HG03280 (cell line): Measurements from ENCODE around the gene CD82.

Experiments
- ATAC-seq: cut with Tn5 transposase; IDR thresholded peaks from one replicate; pipeline ENCODE4 v1.9.1; 2021; ENCODE audit warnings: mild to moderate bottlenecking, moderate library complexity; ENCODE audit not compliant: unreplicated experiment

CD82 gene

DNA sequence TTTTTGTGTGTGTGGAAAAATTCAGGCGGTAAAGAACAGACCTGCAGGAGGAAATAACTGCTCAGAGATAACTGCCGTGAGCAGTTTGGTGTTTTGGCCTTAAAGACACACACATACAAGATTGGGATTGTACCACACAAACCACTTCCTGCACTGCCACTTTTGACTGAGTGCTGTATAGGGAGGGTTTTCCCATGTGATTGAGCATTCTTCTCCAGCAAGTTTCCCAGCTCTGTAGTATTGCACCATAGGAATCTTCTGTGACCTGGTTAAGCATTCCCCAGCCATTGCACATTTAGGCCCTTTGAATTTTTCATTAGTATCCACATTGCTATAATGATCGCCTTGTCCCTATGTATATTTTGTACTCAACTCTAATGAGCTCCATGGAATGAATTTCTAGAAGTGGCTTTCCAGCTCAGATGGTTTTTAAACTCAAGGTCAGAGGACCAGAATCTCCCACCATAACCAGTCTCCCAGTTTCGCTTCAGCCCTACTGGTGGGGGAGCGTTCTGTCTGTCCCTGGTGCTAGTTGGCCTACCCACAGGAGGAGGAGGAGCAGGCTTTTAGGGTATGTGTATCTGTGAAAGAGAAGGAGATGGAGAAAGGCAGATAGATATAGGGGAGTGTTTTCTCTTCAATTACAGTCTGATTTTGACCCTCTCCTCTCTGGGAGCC is 9.3 kb downstream of the CD82 start:
- ATAC-seq, result no peak

DNA sequence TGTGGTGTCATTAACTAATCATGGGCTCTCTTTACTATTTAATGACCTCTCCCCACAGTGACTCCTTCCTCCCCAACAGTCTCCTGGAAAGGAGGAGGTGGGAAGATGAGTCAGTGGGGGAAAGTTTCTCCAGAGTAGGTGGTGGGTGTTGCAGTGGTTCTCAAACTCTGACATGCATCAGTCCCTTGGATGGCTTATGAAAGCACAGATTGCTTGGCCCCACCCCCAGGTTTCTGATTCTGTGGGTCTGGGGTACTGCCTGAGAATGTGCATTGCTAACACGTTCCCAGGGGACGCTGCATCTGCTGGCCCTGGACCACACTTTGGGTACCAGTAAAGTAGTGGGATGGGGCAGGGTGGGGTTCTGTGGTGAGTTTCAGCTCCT is 9.8 kb downstream of the CD82 start:
- ATAC-seq, result no peak

DNA sequence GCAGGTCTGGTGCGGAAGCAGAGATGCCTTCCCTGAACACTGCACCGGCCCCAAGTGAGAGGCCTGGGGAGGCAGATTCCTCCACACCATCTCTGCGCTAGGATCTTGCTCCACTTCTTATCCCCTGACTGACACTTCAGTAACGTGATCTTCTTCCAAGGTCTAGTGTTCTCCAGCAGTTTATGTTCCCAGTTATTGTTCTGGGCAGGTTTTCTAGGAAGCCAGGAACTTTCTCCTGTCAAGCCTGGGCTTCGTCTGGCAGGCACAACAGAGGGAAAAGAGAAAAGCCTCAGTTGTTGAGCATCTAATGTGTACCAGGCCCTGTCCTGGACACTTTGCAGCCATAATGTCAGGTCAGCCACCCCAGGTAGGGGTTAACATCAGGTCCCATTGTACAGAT is 10.5 kb downstream of the CD82 start:
- ATAC-seq, result no peak

DNA sequence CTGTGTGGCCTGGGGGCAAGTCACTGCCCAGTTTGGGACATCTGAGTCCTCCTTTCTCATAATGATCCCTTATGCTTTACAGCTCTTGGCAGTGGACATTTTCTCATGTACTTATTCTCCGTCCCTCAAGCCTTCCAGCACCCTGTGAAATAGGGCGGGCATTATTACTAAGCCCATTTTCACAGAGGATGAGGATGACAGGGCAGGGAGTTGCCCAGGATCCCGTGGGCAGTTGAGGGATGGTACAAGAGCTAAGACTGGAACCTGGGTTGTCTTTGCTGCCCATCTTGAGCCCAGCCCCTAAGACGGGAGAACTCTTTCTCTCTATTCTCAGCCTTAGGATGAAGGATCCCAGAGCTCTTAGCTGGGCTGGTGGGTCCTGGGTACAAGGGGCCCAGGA is 11.2 kb downstream of the CD82 start:
- ATAC-seq, result no peak

DNA sequence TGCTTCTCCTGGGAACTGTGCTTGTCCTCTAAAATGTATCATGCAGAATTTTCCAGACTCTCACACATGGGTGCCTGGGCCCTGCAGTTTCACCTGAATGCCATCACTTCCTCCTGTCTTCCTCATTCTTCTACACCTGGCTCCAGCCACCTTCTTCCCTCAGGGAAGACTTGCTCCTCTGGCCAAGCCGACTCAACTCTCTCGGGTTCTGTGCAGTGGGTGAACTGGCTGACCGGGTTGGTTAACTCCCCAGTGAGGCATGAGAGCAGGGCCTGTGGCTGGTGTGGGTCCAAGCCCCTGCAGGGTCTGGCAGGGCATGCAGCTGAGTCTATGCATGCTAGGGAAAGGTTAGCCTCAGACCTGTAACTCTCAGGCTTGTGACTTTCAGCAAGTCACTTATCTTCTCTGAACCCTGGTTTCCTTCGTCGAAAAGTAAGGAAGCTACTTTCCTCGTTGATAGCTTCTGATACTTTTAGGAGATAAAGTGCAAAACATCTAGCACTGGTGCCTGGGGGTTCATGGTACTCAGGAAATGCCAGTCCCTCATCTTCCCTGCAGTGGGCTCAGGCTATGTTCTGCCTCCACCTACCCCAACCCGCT is 11.9 kb downstream of the CD82 start:
- no peak for ATAC-seq

DNA sequence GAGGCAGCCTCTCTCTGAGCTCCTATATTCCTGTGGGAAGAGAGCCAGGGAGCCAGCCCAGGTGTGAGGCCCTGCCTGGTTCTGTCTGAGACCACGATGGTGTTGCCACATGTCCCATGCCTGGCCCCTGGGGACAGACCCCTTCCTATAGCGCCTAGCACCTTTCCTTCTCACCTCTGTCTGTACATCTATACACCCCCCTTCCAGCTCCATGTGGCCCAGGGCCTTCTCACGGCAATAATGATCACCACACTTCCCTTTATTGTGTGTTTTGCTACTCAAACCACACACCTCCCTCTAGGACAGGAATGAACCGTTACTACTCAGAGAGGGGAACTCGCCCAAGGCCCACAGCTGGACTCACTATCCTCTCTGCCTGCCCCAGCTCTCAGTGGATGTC is 12.8 kb downstream of the CD82 start:
- no peak for ATAC-seq

DNA sequence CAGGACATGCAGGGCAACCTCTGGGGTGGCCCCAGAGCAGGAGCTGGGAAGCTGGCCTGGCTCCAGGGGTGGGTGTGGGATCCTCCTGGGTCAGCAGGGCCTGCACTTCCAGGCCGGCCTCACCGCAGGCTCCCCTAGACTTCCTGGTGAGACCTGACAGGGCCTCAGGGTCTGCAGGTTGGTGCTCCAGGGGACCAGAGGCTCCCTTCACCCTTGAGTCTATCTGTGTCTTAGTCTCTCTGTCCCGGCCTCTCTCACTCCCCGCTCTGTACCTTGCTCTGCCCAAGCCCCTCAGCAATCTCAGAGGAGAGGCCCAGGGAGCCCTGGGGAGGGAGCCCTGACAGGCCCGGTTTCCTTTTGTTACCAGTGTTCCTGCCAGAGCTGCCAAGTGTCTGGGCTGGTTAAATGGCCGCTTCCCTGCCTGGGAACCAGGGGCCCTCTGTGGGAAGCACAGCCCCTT is 13.9 kb downstream of the CD82 start:
- no peak for ATAC-seq

DNA sequence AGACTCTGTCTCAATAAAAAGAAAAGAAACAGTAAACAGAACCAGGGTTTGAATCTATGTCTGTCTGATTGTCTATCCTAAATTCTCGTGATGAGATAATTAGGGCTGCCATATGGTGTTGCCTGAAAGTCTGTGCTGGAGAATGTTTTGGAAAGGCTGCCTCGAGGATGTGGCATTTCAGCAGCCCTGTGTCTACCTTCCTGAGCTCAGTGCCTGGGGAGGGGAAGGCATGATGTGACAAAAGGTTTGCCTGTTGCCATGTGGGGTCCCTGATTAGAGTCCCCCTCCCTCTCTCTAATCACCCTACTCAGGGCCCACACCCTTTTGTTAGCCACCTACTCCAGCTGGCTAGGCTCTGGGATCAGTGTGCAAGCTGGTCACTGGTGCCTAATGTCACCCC is 15.2 kb downstream of the CD82 start:
- no peak for ATAC-seq

DNA sequence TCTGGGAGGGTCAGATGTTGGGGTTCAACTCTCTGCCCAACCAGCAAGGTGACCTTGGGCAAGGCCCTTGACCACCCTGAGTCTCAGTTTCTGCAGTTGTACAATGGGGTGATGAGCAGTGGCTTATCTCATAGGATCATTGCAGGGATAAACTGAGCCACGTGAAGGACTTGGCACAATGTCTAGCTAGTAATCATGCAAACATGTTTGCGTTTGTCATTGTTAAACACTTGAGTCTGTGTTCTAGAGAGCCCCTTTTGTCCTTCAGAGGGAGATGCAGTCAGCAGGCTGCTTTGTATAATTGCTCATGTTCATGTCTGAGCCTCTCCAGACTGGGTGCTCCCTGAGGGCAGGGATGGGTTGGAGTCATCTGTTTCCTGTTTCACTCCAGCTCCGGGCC is 15.8 kb downstream of the CD82 start:
- ATAC-seq, result no peak

DNA sequence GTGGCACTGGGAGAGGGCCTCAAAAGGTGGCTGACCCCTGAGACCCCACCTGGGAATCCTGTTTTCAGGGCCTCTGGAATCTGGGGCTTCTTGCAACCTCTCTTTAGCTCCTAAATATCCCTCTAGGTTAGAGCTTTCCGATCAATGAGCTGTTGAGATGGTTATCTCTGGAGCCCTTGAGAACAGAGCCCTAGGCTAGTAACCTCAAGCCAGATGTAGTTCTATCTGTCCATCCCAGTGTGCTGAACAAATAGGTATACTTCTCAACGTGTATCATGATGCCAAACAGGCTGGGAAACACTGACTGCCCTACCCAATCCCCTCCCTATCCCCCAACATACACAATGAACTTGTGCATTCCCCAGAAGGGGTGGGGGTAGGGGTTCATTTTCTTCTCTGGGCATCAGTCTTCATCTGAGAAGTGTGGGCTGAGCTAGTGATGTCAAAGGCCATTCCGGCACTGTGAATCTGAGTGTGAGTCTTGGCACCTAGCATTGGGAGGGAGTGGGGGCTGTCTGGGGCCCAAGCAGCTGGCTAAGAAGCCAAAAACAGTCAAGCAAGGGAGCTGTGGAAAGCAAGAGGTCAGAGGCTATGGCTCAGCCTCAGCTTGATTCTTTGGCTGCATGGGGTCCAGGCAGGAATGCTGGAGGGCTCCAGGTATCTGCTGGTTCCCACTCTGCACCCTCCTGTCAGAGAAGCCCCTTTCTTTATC is 17.3 kb downstream of the CD82 start:
- ATAC-seq, result no peak

DNA sequence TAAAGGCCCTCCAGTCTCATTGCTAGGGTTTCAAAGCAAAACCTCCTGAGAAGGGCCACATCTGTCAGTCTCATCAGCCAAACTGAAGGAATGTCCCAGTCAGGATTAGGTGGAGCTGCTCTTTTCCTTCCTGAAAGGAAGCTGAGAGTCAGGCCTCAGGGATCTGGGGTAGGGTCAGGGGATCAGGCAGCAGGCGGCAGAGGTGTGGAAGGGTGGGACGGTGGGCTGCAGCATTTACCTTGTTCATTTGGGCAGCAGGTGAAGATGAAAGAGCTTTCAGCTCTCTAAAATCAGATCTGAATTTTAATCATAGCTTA is 17.8 kb downstream of the CD82 start:
- no peak for ATAC-seq

DNA sequence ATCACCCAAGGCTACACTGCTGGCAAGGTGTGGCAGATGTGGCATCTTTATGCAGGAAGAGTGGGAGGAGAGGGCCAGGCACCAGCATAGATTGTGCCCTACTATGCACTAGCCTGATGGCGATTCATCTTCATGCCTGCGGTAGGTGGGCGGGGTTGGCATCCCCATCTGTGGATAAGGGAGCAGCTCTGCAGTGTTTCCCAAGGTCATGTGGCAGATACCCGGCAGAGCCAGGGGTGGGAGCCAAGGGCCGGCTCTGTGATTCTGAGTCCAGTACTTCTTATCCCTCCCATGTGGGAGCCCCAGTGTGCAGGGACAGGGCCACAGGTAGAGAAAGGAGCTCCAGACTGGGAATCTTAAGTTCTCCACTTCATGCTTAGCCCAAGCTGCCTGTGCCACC is 20.0 kb downstream of the CD82 start:
- ATAC-seq, result no peak

DNA sequence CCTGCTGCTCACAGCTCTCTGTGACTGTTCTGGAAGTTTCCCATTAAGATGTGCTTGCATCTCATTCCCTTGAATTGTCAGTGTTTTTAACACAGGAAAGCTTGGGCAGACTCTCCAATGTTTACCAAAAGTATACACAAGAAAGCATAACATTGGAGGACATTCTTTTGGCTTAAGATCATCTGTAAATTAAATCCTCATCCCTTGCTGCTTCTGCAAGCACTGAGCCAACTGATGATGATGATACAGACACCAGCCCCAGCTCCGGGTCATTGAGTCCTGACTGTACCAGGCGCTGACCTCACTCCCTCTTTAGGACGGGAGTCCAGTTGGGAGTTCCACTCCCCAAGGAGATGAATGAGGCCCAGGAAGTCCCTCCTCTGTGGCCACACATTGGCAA is 23.8 kb downstream of the CD82 start:
- no peak for ATAC-seq

DNA sequence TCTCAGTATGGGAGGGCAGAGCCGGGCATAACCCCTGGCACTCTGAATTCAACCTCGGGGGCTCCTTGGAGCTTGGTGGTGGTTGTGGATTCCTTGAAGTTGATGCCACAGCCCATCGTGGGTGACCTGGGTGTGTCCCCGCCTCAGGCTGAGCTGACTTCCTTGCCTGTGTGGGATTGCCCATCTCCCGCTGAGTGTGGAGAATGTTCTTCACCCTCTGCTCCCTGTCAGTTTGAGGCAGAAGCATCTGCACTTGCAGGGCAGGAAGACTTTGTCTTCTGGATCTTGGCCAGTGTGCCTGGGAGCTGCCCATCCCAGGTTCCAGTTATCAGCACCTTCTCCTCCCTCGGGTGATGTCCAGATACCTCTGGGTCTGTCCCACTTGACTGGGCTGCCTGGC is 25.3 kb downstream of the CD82 start:
- no peak for ATAC-seq

DNA sequence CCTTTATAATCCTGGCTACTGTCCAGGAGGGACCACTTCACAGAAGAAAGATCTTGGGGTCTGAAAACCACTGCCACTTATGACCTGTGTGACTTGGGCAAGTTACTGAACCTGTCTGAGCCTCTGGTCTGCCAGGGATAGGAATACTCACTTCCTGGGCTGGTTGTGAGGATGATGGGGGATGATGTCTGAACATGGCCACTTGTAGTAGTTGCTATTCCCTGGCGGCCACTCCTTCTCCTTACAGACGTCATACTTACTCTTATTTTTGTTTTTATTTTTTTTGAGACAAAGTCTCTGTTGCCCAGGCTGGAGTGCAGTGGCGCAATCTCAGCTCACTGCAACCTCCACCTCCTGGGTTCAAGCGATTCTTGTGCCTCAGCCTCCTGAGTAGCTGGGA is 26.1 kb downstream of the CD82 start:
- no peak for ATAC-seq

DNA sequence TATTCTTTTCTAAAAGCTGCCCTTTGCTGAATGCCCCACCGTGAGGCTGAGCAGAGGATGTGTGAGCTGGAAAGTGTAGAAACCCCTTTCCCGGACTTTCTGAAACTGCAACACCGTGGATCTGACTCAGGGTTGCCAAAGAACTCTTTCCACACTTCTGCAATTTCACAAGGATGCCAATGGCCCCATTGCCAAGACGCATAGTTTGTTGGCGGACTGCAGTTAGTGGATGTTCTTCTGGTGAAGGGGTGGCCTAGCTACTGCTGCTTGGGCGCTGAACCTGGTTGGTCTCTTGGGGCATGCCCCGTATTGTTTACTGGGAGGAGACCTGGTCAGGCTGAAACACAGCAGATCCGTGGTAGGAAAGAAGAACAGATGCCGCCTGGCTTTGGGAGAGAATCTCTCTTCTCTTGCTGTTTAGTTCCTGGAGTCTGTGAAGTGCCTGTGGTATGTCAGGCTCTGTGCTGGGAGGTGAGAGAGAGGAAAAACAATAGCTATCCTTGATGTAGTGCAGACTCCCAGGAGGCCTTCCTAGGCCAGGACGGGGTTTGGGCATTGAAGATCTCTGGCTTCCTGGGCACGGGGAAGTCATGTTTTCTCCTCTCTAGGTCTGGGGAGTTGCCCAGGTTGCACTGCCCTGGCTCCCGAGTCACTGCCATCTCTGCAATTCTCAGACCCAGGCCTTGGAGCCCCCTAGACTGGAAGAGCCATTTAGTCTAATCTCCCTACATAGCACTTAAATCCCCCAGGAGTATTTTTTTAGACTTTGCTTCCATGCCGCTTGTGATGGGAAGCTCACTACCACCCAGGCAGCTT is 26.9 kb downstream of the CD82 start:
- no peak for ATAC-seq

DNA sequence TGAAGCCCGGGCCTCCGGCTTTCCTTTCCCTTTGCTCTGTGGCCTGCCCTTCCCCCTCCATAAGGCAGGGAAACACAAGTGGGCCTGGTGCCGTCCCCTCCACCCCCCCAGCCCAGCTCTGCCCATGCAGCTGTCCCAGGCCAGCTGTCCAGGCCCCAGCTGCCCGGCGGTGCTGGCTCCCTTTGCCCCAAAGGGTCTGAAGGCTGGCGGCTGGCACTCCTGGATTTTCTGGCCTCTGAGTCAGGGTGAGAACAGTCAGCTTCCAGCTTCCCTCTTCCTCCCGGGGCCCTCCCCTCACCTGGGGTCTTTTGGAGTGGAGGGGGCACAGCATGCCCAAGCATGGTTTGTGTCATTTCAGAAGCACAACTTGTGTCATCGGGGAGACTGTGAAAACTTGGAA is 27.8 kb downstream of the CD82 start:
- no peak for ATAC-seq

DNA sequence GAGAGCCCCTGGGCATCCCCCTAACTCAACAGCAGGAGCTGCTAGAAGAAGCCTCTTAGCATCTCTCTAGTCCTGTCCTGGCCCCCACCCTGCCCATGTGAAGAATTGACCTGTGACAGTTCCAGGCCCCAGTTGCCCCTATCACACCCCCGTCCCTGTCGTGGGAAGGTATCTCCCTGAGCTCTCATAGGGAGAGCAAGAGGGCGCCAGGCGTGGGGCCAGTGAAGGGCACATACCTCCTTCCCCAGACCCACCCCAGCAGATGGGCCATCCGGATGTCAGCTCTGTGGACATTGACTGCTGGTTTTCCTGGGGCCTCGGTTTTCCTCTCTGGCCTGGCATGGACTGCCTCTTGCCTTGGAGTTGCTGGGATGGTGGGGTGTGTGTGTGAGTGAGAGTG is 29.5 kb downstream of the CD82 start:
- ATAC-seq, result no peak

DNA sequence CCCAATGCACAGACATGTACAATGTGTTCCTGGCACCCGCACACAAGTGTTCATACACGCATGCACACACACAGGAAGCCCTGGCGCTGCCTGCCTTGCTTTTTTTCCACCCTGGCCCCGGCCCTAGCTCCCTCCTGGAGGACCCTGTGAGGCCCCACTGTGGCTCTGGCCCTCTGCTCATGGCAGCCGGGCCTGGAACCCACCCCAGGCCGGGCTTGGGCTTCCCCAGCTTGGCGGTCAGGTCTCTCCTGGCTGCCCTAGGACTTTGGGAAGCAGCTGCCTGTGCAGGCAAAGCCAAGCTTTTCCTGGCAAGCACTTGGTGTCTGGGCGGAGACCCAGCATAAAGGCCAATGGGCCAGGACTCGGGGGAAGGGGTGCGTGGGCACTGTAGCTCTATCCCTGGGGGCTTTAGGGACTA is 30.5 kb downstream of the CD82 start:
- no peak for ATAC-seq

DNA sequence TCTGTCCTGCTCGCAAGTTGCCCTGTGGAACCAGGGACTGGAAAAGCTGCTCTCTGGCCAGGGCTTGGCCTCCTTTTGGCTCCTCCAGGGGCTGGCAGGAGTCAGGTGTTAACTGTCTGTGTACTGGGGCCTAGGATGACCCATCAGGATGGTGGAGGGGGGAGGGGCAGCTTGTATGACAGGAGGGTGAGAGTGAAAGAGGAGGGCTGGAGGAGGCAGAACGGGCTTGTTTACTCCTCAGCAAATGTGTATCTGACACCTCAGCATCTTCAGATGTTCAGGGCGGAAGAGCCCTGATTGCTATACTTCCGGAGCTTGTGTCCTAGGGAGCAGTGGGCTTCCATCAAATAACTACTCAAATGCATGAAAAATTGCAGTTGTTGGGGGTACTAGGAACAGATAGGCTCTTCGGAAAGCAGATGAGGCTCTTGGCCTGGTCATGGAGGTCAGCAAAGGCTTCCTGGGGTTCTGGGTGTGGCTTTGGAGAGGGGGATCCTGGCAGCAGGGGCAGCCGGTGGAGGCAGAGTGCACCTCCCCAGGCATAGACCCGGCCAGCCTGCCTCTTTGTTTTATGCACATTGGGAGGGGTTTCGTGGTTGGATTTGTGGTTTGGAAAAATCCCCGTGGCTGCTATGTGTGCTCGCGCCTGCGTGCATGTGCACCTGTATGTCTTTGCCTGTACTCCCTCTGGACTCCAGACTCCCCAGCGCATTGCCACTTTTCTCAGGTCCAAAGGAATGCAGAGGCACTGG is 31.2 kb downstream of the CD82 start:
- no peak for ATAC-seq
